Peyer's patch (tissue), 4 donors: Measurements from ENCODE around the gene SP5. TPM values are rescaled to one million over a fixed set of nuclear protein-coding genes. Genes with fewer than 3 reads are reported as not detected.

Source experiments
- DNase-seq, 3 donors: peaks; one replicate each; pipeline ENCODE4 v3.0.0-alpha.2; 2017 to 2019
- H3K27ac ChIP-seq, 4 donors: fragments of 200-600 bp; sonication (generic); one replicate each; pipeline ENCODE4 v1.5.1; 2016 to 2019
- H3K27me3 ChIP-seq, 2 donors: fragments of 200-600 bp; sonication (generic); one replicate each; pipeline ENCODE4 v1.5.1; 2019
- H3K36me3 ChIP-seq, 3 donors: fragments of 200-600 bp; sonication (generic); one replicate each; pipeline ENCODE4 v1.5.1; 2016 to 2019
- H3K4me1 ChIP-seq, 4 donors: fragments of 200-600 bp; sonication (generic); one replicate each; pipeline ENCODE4 v1.5.1; 2016 to 2019
- H3K4me3 ChIP-seq, 4 donors: fragments of 200-600 bp; sonication (generic); 1 replicate in 3 of 4; 2 replicates in 1 of 4; pipeline ENCODE4 v1.5.1; 2016 to 2019; ENCODE audit warnings: mild to moderate bottlenecking in 1 of 4
- H3K9me3 ChIP-seq, 4 donors: fragments of 200-600 bp; sonication (generic); one replicate each; pipeline ENCODE4 v1.5.1; 2016 to 2019; ENCODE audit warnings: mild to moderate bottlenecking in 1 of 4
- POLR2A ChIP-seq, 2 donors: fragments of 450-650 bp; IDR thresholded peaks; one replicate each; pipeline ENCODE4 v1.5.1; 2017; ENCODE audit warnings: antibody characterized with exemption in 2 of 2, mild to moderate bottlenecking in 2 of 2, moderate library complexity in 2 of 2
- total RNA-seq, 4 donors: library from RNA; depleted of rRNA; stranded (reverse); fragments of >200 nt; gene quantifications; one replicate each; pipeline ENCODE4 v1.1.0, GENCODE V29; 2016
- TF ChIP-seq, protein P1 (sequence below), 6 experiments: fragments of 450-650 bp in 4 of 6; fragments of 200-600 bp in 2 of 6; sonication (generic) in 1 of 6; IDR thresholded peaks; one replicate each; pipeline ENCODE4 v1.5.1; 2017 to 2019; ENCODE audit warnings: antibody characterized with exemption in 6 of 6, mild to moderate bottlenecking in 3 of 6, moderate library complexity in 1 of 6

The SP5 gene
- total RNA-seq, 4 donors from 2014 or later: 0.40 to 2.8 (median 0.88) TPM; not detected in 1

DNA sequence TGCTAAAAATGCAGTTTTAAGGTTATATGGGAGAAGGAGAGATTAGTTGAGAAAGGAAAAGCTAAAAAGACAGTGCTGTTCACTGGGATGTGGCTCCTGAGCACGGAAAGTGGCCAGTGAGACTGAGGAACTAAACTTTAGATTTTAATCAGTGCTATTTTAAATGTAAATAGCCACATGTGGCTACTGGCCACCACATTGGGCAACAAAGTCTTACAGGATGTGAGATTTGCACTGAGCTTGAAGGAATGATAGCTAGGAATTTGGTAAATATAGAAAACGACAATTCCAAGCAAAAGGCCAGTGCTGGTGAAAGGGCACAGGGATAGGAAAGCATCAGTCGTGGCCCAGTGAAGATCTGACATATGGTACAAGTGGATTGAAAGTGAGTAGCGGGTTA is 14.1 kb upstream of the SP5 start:
- DNase-seq: no peak
- no peak for TF ChIP-seq POLR2A (IDR thresholded peaks at IDR 0.05)
- TF ChIP-seq, protein P1, sequence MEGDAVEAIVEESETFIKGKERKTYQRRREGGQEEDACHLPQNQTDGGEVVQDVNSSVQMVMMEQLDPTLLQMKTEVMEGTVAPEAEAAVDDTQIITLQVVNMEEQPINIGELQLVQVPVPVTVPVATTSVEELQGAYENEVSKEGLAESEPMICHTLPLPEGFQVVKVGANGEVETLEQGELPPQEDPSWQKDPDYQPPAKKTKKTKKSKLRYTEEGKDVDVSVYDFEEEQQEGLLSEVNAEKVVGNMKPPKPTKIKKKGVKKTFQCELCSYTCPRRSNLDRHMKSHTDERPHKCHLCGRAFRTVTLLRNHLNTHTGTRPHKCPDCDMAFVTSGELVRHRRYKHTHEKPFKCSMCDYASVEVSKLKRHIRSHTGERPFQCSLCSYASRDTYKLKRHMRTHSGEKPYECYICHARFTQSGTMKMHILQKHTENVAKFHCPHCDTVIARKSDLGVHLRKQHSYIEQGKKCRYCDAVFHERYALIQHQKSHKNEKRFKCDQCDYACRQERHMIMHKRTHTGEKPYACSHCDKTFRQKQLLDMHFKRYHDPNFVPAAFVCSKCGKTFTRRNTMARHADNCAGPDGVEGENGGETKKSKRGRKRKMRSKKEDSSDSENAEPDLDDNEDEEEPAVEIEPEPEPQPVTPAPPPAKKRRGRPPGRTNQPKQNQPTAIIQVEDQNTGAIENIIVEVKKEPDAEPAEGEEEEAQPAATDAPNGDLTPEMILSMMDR (IDR thresholded peaks at IDR 0.05): no peak
- H3K27ac ChIP-seq: no peak overlapping the region

GRCh38 chr2:170703776-170704476 is 11.2 kb upstream of the SP5 start:
- TF ChIP-seq POLR2A (IDR thresholded peaks at IDR 0.05): no peak
- TF ChIP-seq, protein P1 (IDR thresholded peaks at IDR 0.05): no peak
- no peak overlapping the region for H3K27ac ChIP-seq
- H3K36me3 ChIP-seq: no peaks in the 10 kb centered on the region
- H3K4me3 ChIP-seq: no peak overlapping the region
- no peaks in the 10 kb centered on the region for H3K27me3 ChIP-seq
- H3K4me1 ChIP-seq: no peaks in the 10 kb centered on the region
- no peaks in the 10 kb centered on the region for H3K9me3 ChIP-seq
- peak in 1 of 3 donors; percentile 39 for DNase-seq

More for the DNA sequence above, 14.1 kb upstream of the SP5 start:
- no peaks in the 10 kb centered on the region for H3K27me3 ChIP-seq
- no peak overlapping the region for H3K4me3 ChIP-seq
- H3K9me3 ChIP-seq: no peaks in the 10 kb centered on the region
- no peaks in the 10 kb centered on the region for H3K4me1 ChIP-seq
- H3K36me3 ChIP-seq: no peaks in the 10 kb centered on the region

GRCh38 chr2:170707821-170708795 is 7.0 kb upstream of the SP5 start:
- no peaks in the 10 kb centered on the region for H3K36me3 ChIP-seq

GRCh38 chr2:170710609-170710979 is 4.5 kb upstream of the SP5 start:
- Histone ChIP-seq H3K27ac (no peak overlapping the region), H3K4me1 (peaks cover 0 to 28% (median 5%) of the 10 kb centered on the region in 4 donors), H3K4me3 (no peak overlapping the region), H3K36me3 (no peaks in the 10 kb centered on the region), H3K27me3 (peaks cover 0 to 16% of the 10 kb centered on the region in 2 donors), H3K9me3 (no peaks in the 10 kb centered on the region)
- no peak for DNase-seq
- no peak for TF ChIP-seq POLR2A (IDR thresholded peaks at IDR 0.05)
- TF ChIP-seq, protein P1 (IDR thresholded peaks at IDR 0.05): no peak

More at GRCh38 chr2:170707821-170708795, 7.0 kb upstream of the SP5 start:
- no peak overlapping the region for H3K4me3 ChIP-seq
- TF ChIP-seq POLR2A (IDR thresholded peaks at IDR 0.05): no peak
- TF ChIP-seq, protein P1 (IDR thresholded peaks at IDR 0.05): no peak
- peaks cover 0 to 4% of the 10 kb centered on the region in 2 donors for H3K27me3 ChIP-seq
- H3K4me1 ChIP-seq: peaks cover 0 to 9% (median 0%) of the 10 kb centered on the region in 4 donors
- DNase-seq: no peak
- no peak overlapping the region for H3K27ac ChIP-seq
- H3K9me3 ChIP-seq: no peaks in the 10 kb centered on the region

DNA sequence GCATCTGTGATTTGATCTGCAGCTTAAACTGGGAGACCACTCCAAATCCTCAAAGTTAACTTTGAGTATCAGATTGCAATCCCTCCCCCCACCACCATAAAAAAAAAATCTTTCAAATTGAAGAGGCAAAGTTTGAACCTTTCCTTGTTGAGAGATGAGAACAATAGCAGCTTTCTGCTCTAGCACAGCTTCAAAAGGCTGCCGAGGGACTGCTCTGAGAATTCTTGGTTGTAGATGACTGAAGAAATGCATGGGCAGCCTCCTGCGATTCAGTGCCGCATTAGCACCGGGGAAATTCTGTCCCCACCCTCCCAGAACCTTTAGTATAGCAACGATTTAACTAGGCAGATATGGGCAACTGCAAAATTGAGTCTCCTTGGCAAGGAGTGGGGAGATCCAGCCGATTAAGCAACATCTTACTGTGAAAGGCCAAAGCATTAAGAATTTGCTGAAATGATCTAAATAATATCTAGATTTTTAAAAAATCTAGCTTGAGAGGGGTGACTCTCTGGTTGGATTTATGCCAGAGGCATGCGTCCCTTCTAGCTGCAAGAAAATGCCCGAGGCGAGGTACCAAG is 3.9 kb upstream of the SP5 start:
- Histone ChIP-seq H3K27ac (no peak overlapping the region), H3K4me1 (peaks cover 0 to 35% (median 7%) of the 10 kb centered on the region in 4 donors), H3K36me3 (no peaks in the 10 kb centered on the region), H3K27me3 (peaks cover 0 to 22% of the 10 kb centered on the region in 2 donors), H3K9me3 (no peaks in the 10 kb centered on the region), H3K4me3 (peak overlapping the region in 2 of 4 donors; percentile 3 to 23)
- no peak for TF ChIP-seq POLR2A (IDR thresholded peaks at IDR 0.05)
- TF ChIP-seq, protein P1 (IDR thresholded peaks at IDR 0.05): no peak
- DNase-seq: no peak
